Measurements from ENCODE around the gene LIME1. TPM values are rescaled to one million over a fixed set of nuclear protein-coding genes. Genes with fewer than 3 reads are reported as not detected.

Gene LIME1
- total and polyA plus RNA-seq, 10 of the 15 experiments (the other 5 are each of a cell fraction or from before 2014, with no cell fraction given) = 0.35 to 154 (median 49.9) TPM

GRCh38 chr20:63704749-63705117 lies 31.7 kb upstream of the LIME1 start:
- H3K27ac ChIP-seq (ENCODE audit: control insufficient read depth, insufficient read depth) = no peak overlapping the region
- intact Hi-C loops (cut with micrococcal nuclease; ENCODE audit: unreplicated experiment) = no loop called here
- H3K9ac ChIP-seq (ENCODE audit: control insufficient read depth, insufficient read depth, low read length) = no peak overlapping the region
- ATAC-seq = no peak
- ChIA-PET SMC1A (ENCODE audit: uncharacterized antibody, unreplicated experiment) (no interaction called here), RAD21 (ENCODE audit: unreplicated experiment) (interaction anchor here (1.1 kb wide), 1 partner anchor 240 kb away, joined by 3 read pairs; no protein-coding TSS in a partner anchor), POLR2A (no interaction called here), CTCF (interaction anchor here (0.6 kb wide), 1 partner anchor 367 kb away, joined by 3 read pairs; no protein-coding TSS in a partner anchor)
- H3K9me3 ChIP-seq (replicated peaks; ENCODE audit: control insufficient read depth, insufficient read depth, low read length) = no peaks in the 10 kb centered on the region
- no peak overlapping the region for H2AFZ ChIP-seq (ENCODE audit: control insufficient read depth, low read depth, low read length)
- 88% methylated on average over 6 of the region's 6 CpGs for WGBS (ENCODE audit: insufficient coverage, insufficient replicate concordance, low lambda C conversion rate, missing lambda C conversion rate)
- peaks cover 13% of the 10 kb centered on the region for H3K4me1 ChIP-seq (ENCODE audit: control insufficient read depth, insufficient read depth, low read length)
- no TSS peak for BruUV-seq (replicated peaks)
- DNase-seq (ENCODE audit: low read depth, low spot score) = no peak
- no peaks in the 10 kb centered on the region for H4K20me1 ChIP-seq (ENCODE audit: control insufficient read depth, insufficient read depth)
- no peak overlapping the region for H3K4me3 ChIP-seq
- no peak for FAIRE-seq
- no peak overlapping the region for H3K4me2 ChIP-seq (ENCODE audit: control insufficient read depth, insufficient read depth)
- TF ChIP-seq CHD2 (IDR thresholded peaks at IDR 0.05; ENCODE audit: borderline replicate concordance, low read depth, low read length) (no peak), POLR2A (IDR thresholded peaks at IDR 0.05; ENCODE audit: low read depth, low read length) (peak; percentile 49; the same call in 1 of the 2 replicates)
- in situ Hi-C loops (cut with MboI) = loop anchor here (5.0 kb wide), 1 partner anchor 153 kb away; no protein-coding TSS in a partner anchor
- peaks cover 35% of the 10 kb centered on the region for H3K79me2 ChIP-seq (ENCODE audit: control insufficient read depth, insufficient read depth, low read length)
- H3K27me3 ChIP-seq (replicated peaks in 1 of 2; ENCODE audit: control insufficient read depth in 2 of 2, insufficient read depth in 2 of 2, low read length in 1 of 2) = no peaks in the 10 kb centered on the region
- H3K36me3 ChIP-seq (ENCODE audit: control insufficient read depth in 2 of 2, insufficient read depth in 2 of 2, low read length in 1 of 2) = peaks cover 5 to 10% of the 10 kb centered on the region in 2 experiments; a peak in 3 of 4 replicates

- Histone ChIP-seq H3K4me2 (ENCODE audit: control insufficient read depth, insufficient read depth) (peak overlapping the region; percentile 87; the same call in 1 of the 2 replicates), H3K79me2 (ENCODE audit: control insufficient read depth, insufficient read depth, low read length) (peaks cover 39% of the 10 kb centered on the region), H3K4me3 (no peak overlapping the region), H3K4me1 (ENCODE audit: control insufficient read depth, insufficient read depth, low read length) (peaks cover 12% of the 10 kb centered on the region), H4K20me1 (ENCODE audit: control insufficient read depth, insufficient read depth) (no peaks in the 10 kb centered on the region), H2AFZ (ENCODE audit: control insufficient read depth, low read depth, low read length) (no peak overlapping the region), H3K9me3 (replicated peaks; ENCODE audit: control insufficient read depth, insufficient read depth, low read length) (no peaks in the 10 kb centered on the region), H3K36me3 (ENCODE audit: control insufficient read depth in 2 of 2, insufficient read depth in 2 of 2, low read length in 1 of 2) (peaks cover 5 to 12% of the 10 kb centered on the region in 2 experiments), H3K27ac (ENCODE audit: control insufficient read depth, insufficient read depth) (no peak overlapping the region), H3K27me3 (replicated peaks in 1 of 2; ENCODE audit: control insufficient read depth in 2 of 2, insufficient read depth in 2 of 2, low read length in 1 of 2) (no peaks in the 10 kb centered on the region), H3K9ac (ENCODE audit: control insufficient read depth, insufficient read depth, low read length) (no peak overlapping the region)
- CTCF ChIA-PET = interaction anchor here (0.6 to 3.1 kb wide), 6 partner anchors 49 to 159 kb away, joined by 3 to 26 read pairs (median 4); partner anchors contain the start of gene TPD52L2
- no TSS peak for BruUV-seq (replicated peaks)
- POLR2A ChIA-PET = interaction anchor here (1.5 kb wide), 1 partner anchor 31 kb away, joined by 6 read pairs; the partner anchor contains the start of gene LIME1
- 69% methylated on average over 8 of the region's 8 CpGs for WGBS (ENCODE audit: insufficient coverage, insufficient replicate concordance, low lambda C conversion rate, missing lambda C conversion rate)
- TF ChIP-seq ZBTB33 (IDR thresholded peaks at IDR 0.05) (no peak), POLR2A (IDR thresholded peaks at IDR 0.05; ENCODE audit: low read depth, low read length) (0 out of 2 replicates have a peak, but pooled peaks have one; percentile 1)
- intact Hi-C loops (cut with micrococcal nuclease; ENCODE audit: unreplicated experiment) (loop anchor here (2.0 kb wide), 4 partner anchors 31 to 251 kb away; partner anchors contain the start of genes LIME1, TPD52L2 and UCKL1), in situ Hi-C loops (cut with MboI) (loop anchor here (5.0 kb wide), 1 partner anchor 152 kb away; no protein-coding TSS in a partner anchor)
- RAD21 ChIA-PET (ENCODE audit: unreplicated experiment) = interaction anchor here (1.2 kb wide), 1 partner anchor 31 kb away, joined by 3 read pairs; the partner anchor contains the start of gene LIME1
- SMC1A ChIA-PET (ENCODE audit: uncharacterized antibody, unreplicated experiment) = interaction anchor here (0.8 to 1.0 kb wide), 3 partner anchors 31 to 167 kb away, joined by 3 to 4 read pairs (median 3); partner anchors contain the start of gene LIME1
- no peak for FAIRE-seq
- no peak for DNase-seq (ENCODE audit: low read depth, low spot score)
- no peak for ATAC-seq
Measured at GRCh38 chr20:63705232-63706026, 31.0 kb upstream of the LIME1 start.

Data from GM12878 (cell line).